K562 (cell line): Measurements from ENCODE around the gene MARCO. TPM values are rescaled to one million over a fixed set of nuclear protein-coding genes. Genes with fewer than 3 reads are reported as not detected.

Experiments used
- ATAC-seq: fragments of 200-7000 bp; cut with Tn5 transposase; 3 replicates; pipeline ENCODE4 v1.9.1; 2020; ENCODE audit warnings: moderate library complexity
- BruUV-seq: library from RNA; stranded (reverse); fragments of 400-500 nt; replicated peaks from 2 replicates; lab custom pipeline; 2021; lab: Mats Ljungman, UMichigan
- CTCF ChIA-PET: fragments of 300-600 bp; formaldehyde crosslinking; extraction: SDS; loops from one replicate; lab custom pipeline; 2021; ENCODE audit warnings: low intra/inter-chr PET ratio; lab: Yijun Ruan, JAX
- POLR2A ChIA-PET: fragments of 300-600, 350-650 bp; sonication (Branson Sonifier 250); formaldehyde crosslinking; extraction: SDS; loops from one replicate; lab custom pipeline; 2021; ENCODE audit warnings: antibody characterized with exemption, inconsistent platforms; lab: Yijun Ruan, JAX
- DNase-seq, 4 experiments: peaks; one replicate each; pipeline versions ENCODE4 v3.0.0 to v3.0.0-alpha.2; 2011 to 2018; ENCODE audit warnings: low spot score in 3 of 4, mixed read lengths in 3 of 4; ENCODE audit errors: extremely low read depth in 1 of 4
- FAIRE-seq: peaks from 2 replicates; lab custom pipeline; 2011; peaks lifted over from hg19 to GRCh38; lab: Jason Lieb, UNC
- H2AFZ ChIP-seq: 2 replicates; pipeline ENCODE4 v1.6.0; 2011; ENCODE audit warnings: low read depth, low read length, control low read depth, inconsistent platforms
- H3K27ac ChIP-seq: fragments of 200-600 bp; 3 replicates; pipeline ENCODE4 v1.8.0; 2011; ENCODE audit warnings: low read depth, mild to moderate bottlenecking, control low read depth, inconsistent platforms, low read length, moderate library complexity, mixed read lengths; ENCODE audit errors: extremely low read depth
- H3K27me3 ChIP-seq, 2 experiments: fragments of 300-600 bp in 1 of 2; 2 replicates in 1 of 2; 3 replicates in 1 of 2; pipeline versions ENCODE4 v1.6.0 to v1.8.0; 2011; ENCODE audit warnings: inconsistent platforms in 2 of 2, low read length in 2 of 2, mild to moderate bottlenecking in 1 of 2, mixed read lengths in 1 of 2, moderate library complexity in 1 of 2; ENCODE audit not compliant: control insufficient read depth in 2 of 2, insufficient read depth in 2 of 2
- H3K36me3 ChIP-seq: fragments of 300-600 bp; 3 replicates; pipeline ENCODE4 v1.8.0; 2011; ENCODE audit warnings: mild to moderate bottlenecking, low read length, inconsistent platforms; ENCODE audit not compliant: control insufficient read depth, insufficient read depth
- H3K4me1 ChIP-seq, 2 experiments: fragments of 200-600 bp in 1 of 2; replicated peaks in 1 of 2; 2 replicates in 1 of 2; 3 replicates in 1 of 2; pipeline versions ENCODE4 v1.5.1 to v1.8.0; 2011; ENCODE audit warnings: inconsistent platforms in 2 of 2, low read length in 2 of 2, mild to moderate bottlenecking in 1 of 2, mixed read lengths in 1 of 2, moderate library complexity in 1 of 2; ENCODE audit not compliant: control insufficient read depth in 2 of 2, insufficient read depth in 2 of 2
- H3K4me2 ChIP-seq: 2 replicates; pipeline ENCODE4 v1.6.1; 2011; ENCODE audit warnings: low read length, control low read depth, inconsistent platforms, mixed read lengths; ENCODE audit not compliant: insufficient read depth
- H3K4me3 ChIP-seq: fragments of 200-600 bp; sonication (generic), shearing (Covaris generic); 2 replicates; pipeline ENCODE4 v1.5.1; 2016; ENCODE audit warnings: control low read depth, inconsistent platforms
- H3K79me2 ChIP-seq: fragments of 200-600 bp; 3 replicates; pipeline ENCODE4 v1.8.0; 2011; ENCODE audit warnings: low read length, inconsistent platforms; ENCODE audit not compliant: control insufficient read depth, insufficient read depth
- H3K9ac ChIP-seq, 2 experiments: 2 replicates each; pipeline versions ENCODE4 v1.6.0 to v1.6.1; 2011; ENCODE audit warnings: low read depth in 2 of 2, low read length in 2 of 2, control low read depth in 1 of 2, inconsistent platforms in 1 of 2, mild to moderate bottlenecking in 1 of 2, mixed read lengths in 1 of 2; ENCODE audit not compliant: insufficient read depth in 1 of 2
- H3K9me1 ChIP-seq: one replicate; pipeline ENCODE4 v1.6.0; 2011; ENCODE audit warnings: inconsistent platforms, mild to moderate bottlenecking, low read length, moderate library complexity; ENCODE audit not compliant: control insufficient read depth, insufficient read depth
- H3K9me3 ChIP-seq: replicated peaks from 2 replicates; pipeline ENCODE4 v1.5.1; 2011; ENCODE audit warnings: low read depth, low read length, inconsistent platforms; ENCODE audit not compliant: control insufficient read depth, insufficient read depth
- H4K20me1 ChIP-seq: replicated peaks from 2 replicates; pipeline ENCODE4 v1.6.1; 2011; ENCODE audit warnings: low read length, inconsistent platforms, mixed read lengths; ENCODE audit not compliant: control insufficient read depth, insufficient read depth
- FOXK1 ChIP-seq: sonication (generic); formaldehyde crosslinking; IDR thresholded peaks from 2 replicates; pipeline ENCODE4 v1.8.0; 2022; ENCODE audit warnings: missing genetic modification reagents, mild to moderate bottlenecking, borderline replicate concordance
- KDM5B ChIP-seq: fragments of 200-600 bp; sonication (generic); IDR thresholded peaks from 2 replicates; pipeline ENCODE4 v1.6.1; 2012; ENCODE audit warnings: low read depth, mild to moderate bottlenecking, moderate library complexity, low read length, control low read depth, inconsistent platforms; ENCODE audit not compliant: insufficient replicate concordance
- LCOR ChIP-seq: sonication (generic); formaldehyde crosslinking; IDR thresholded peaks from 2 replicates; pipeline ENCODE4 v1.8.0; 2022; ENCODE audit warnings: mild to moderate bottlenecking, missing genetic modification reagents
- MECOM ChIP-seq: fragments of 250-450 bp; sonication (Bioruptor Pico); IDR thresholded peaks from 2 replicates; pipeline ENCODE4 v1.8.0; 2022; ENCODE audit warnings: inconsistent platforms
- MED1 ChIP-seq: sonication (generic); formaldehyde crosslinking; IDR thresholded peaks from 2 replicates; pipeline ENCODE4 v1.8.1; 2023; ENCODE audit warnings: missing genetic modification reagents, borderline replicate concordance
- NCOA2 ChIP-seq, 2 experiments: fragments of 450-650 bp; IDR thresholded peaks; 2 replicates each; pipeline ENCODE4 v1.6.1; 2018; ENCODE audit warnings: mild to moderate bottlenecking in 2 of 2, moderate library complexity in 1 of 2; ENCODE audit not compliant: partially characterized antibody in 2 of 2
- NCOA6 ChIP-seq: fragments of 450-650 bp; IDR thresholded peaks from 2 replicates; pipeline ENCODE4 v1.6.1; 2017; ENCODE audit warnings: mild to moderate bottlenecking
- RHOXF2B ChIP-seq: fragments of 250-450 bp; sonication (Bioruptor Pico); conservative IDR thresholded peaks from 2 replicates; pipeline ENCODE4 v1.5.1; 2021
- SAFB ChIP-seq: fragments of 200-400 bp; formaldehyde crosslinking; IDR thresholded peaks from 2 replicates; pipeline ENCODE4 v1.6.1; 2017; ENCODE audit warnings: low read depth, low read length, borderline replicate concordance
- SRSF3 ChIP-seq: fragments of 200-400 bp; formaldehyde crosslinking; IDR thresholded peaks from 2 replicates; pipeline ENCODE4 v1.6.1; 2016; ENCODE audit warnings: mild to moderate bottlenecking, low read length, moderate library complexity; ENCODE audit not compliant: insufficient read depth
- STAT5B ChIP-seq: fragments of 250-450 bp; sonication (Bioruptor Pico); IDR thresholded peaks from 2 replicates; pipeline ENCODE4 v1.8.0; 2021; ENCODE audit warnings: mild to moderate bottlenecking, inconsistent platforms
- ZBTB5 ChIP-seq: fragments of 450-650 bp; IDR thresholded peaks from 2 replicates; pipeline ENCODE4 v1.6.1; 2017; ENCODE audit warnings: antibody characterized with exemption
- ZNF134 ChIP-seq: fragments of 250-450 bp; sonication (Bioruptor Pico); conservative IDR thresholded peaks from 2 replicates; pipeline ENCODE4 v1.4.0; 2020
- ZNF217 ChIP-seq: sonication (generic); formaldehyde crosslinking; IDR thresholded peaks from 2 replicates; pipeline ENCODE4 v1.8.0; 2022; ENCODE audit warnings: mild to moderate bottlenecking, missing genetic modification reagents
- WGBS: fragments of 100-300 bp; shearing (Covaris generic); methylation state at CpG from one replicate; pipeline ENCODE4 v1.1.6; 2016; ENCODE audit warnings: low coverage, mixed read lengths; ENCODE audit not compliant: insufficient coverage; ENCODE audit errors: missing lambda C conversion rate; 5-methylcytosine and 5-hydroxymethylcytosine counted together
- in situ Hi-C: fragments of 300-500 bp; cut with MboI; formaldehyde crosslinking; loops from 4 replicates; pipeline ENCODE4 v1.15.0; 2018; ENCODE audit warnings: inconsistent platforms, mixed read lengths
- intact Hi-C: fragments of 100-400 bp; cut with micrococcal nuclease; formaldehyde crosslinking; loops from 2 replicates; pipeline ENCODE4 v1.14.2; 2022
- polyA plus RNA-seq, 8 experiments: library from polyadenylated mRNA; depleted of rRNA in 4 of 8; stranded (reverse) in 5 of 8; unstranded in 3 of 8; fragments of >200 nt; fragmentation: Nextera tagmentation in 2 of 8; fragmentation: Illumina TruSeq in 1 of 8; extraction: Ambion mirVana in 2 of 8; extraction: Trizol in 1 of 8; gene quantifications; 2 replicates each; pipeline versions ENCODE4 v1.2.1 to v1.2.3, GENCODE V29; 2011 to 2014; ENCODE audit warnings: inconsistent platforms in 1 of 8, missing spikeins in 1 of 8
- total RNA-seq, 7 experiments: library from RNA; depleted of rRNA in 6 of 7; stranded (reverse); fragments of >200 nt in 6 of 7; fragmentation: Illumina TruSeq in 2 of 7; extraction: Trizol in 2 of 7; gene quantifications; 2 replicates each; pipeline versions ENCODE4 v1.2.1 to v1.2.3, GENCODE V29; 2011 to 2021; ENCODE audit warnings: low replicate concordance in 1 of 7
- TF ChIP-seq, protein P1 (sequence below): fragments of 450-650 bp; formaldehyde crosslinking; IDR thresholded peaks from 2 replicates; pipeline ENCODE4 v1.4.0; 2022; ENCODE audit warnings: mild to moderate bottlenecking, moderate library complexity
- TF ChIP-seq, protein P2 (sequence below): fragments of 450-650 bp; formaldehyde crosslinking; conservative IDR thresholded peaks from 2 replicates; pipeline ENCODE4 v1.4.0; 2022; ENCODE audit warnings: mild to moderate bottlenecking, missing genetic modification characterization
- TF ChIP-seq, protein P3 (sequence below): fragments of 250-450 bp; sonication (Bioruptor Pico); IDR thresholded peaks from 2 replicates; pipeline ENCODE4 v1.5.1; 2021; ENCODE audit warnings: mild to moderate bottlenecking

MARCO gene
- total and polyA plus RNA-seq, 9 of the 15 experiments (the other 6 are each of a cell fraction or from before 2014, with no cell fraction given), result 0.31 TPM; not detected in 8

DNA sequence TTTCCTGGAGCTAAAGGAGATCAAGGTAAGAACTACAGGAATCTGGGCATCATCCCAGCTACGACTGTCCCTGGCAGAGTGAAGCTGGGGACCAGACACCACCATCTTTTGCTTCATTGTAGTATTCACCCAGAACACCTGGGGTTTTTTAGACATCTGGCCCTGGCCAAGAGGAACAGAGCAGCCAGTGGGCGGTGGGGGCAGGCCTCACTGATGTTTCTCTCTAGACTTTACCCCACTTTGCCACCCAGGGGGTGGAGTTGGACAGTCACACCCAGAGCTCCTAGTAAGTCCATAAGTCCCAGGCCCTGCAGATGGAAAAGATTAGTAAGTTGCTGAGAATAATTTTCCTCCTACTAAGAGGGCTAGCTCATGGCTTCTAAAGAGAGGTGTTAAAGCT lies 39.6 kb downstream of the MARCO start:
- H3K9me1 ChIP-seq, result no peaks in the 10 kb centered on the region
- no peaks in the 10 kb centered on the region for H3K4me1 ChIP-seq
- 0% methylated on average over 2 of the region's 2 CpGs for whole genome bisulfite sequencing
- no peak overlapping the region for H2AFZ ChIP-seq
- H3K9ac ChIP-seq, result no peak overlapping the region
- ChIA-PET CTCF (no interaction called here), POLR2A (no interaction called here)
- intact Hi-C loops, result no loop called here
- FAIRE-seq (no peak), ATAC-seq (no peak), DNase-seq (no peak)
- in situ Hi-C loops, result no loop called here
- no peak overlapping the region for H3K4me2 ChIP-seq
- H4K20me1 ChIP-seq, result no peaks in the 10 kb centered on the region
- H3K36me3 ChIP-seq, result no peaks in the 10 kb centered on the region
- no peaks in the 10 kb centered on the region for H3K79me2 ChIP-seq
- no peak overlapping the region for H3K4me3 ChIP-seq
- H3K9me3 ChIP-seq, result no peaks in the 10 kb centered on the region
- BruUV-seq, result no TSS peak
- H3K27me3 ChIP-seq, result no peaks in the 10 kb centered on the region
- no peak overlapping the region for H3K27ac ChIP-seq
- TF ChIP-seq ZNF134 (CRISPR knock-in tag), result no peak
- no peak for TF ChIP-seq SRSF3
- TF ChIP-seq SAFB, result no peak
- TF ChIP-seq RHOXF2B, result no peak
- no peak for TF ChIP-seq NCOA6
- TF ChIP-seq MECOM, result no peak
- no peak for TF ChIP-seq LCOR (CRISPR knock-in tag)
- TF ChIP-seq, protein P1, sequence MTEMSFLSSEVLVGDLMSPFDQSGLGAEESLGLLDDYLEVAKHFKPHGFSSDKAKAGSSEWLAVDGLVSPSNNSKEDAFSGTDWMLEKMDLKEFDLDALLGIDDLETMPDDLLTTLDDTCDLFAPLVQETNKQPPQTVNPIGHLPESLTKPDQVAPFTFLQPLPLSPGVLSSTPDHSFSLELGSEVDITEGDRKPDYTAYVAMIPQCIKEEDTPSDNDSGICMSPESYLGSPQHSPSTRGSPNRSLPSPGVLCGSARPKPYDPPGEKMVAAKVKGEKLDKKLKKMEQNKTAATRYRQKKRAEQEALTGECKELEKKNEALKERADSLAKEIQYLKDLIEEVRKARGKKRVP, result no peak
- TF ChIP-seq KDM5B, result no peak
- TF ChIP-seq, protein P2, sequence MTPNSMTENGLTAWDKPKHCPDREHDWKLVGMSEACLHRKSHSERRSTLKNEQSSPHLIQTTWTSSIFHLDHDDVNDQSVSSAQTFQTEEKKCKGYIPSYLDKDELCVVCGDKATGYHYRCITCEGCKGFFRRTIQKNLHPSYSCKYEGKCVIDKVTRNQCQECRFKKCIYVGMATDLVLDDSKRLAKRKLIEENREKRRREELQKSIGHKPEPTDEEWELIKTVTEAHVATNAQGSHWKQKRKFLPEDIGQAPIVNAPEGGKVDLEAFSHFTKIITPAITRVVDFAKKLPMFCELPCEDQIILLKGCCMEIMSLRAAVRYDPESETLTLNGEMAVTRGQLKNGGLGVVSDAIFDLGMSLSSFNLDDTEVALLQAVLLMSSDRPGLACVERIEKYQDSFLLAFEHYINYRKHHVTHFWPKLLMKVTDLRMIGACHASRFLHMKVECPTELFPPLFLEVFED (CRISPR knock-in tag), result no peak
- no peak for TF ChIP-seq ZNF217 (CRISPR knock-in tag)
- TF ChIP-seq STAT5B, result no peak
- no peak for TF ChIP-seq ZBTB5
- no peak for TF ChIP-seq NCOA2 (IDR thresholded peaks at IDR 0.05; ENCODE audit: partially characterized antibody in 2 of 2)
- TF ChIP-seq MED1 (CRISPR knock-in tag), result no peak
- TF ChIP-seq, protein P3, sequence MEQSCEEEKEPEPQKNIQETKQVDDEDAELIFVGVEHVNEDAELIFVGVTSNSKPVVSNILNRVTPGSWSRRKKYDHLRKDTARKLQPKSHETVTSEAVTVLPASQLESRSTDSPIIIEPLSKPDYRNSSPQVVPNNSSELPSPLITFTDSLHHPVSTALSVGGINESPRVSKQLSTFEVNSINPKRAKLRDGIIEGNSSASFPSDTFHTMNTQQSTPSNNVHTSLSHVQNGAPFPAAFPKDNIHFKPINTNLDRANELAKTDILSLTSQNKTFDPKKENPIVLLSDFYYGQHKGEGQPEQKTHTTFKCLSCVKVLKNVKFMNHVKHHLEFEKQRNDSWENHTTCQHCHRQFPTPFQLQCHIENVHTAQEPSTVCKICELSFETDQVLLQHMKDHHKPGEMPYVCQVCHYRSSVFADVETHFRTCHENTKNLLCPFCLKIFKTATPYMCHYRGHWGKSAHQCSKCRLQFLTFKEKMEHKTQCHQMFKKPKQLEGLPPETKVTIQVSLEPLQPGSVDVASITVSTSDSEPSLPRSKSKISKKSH, result no peak
- no peak for TF ChIP-seq FOXK1 (CRISPR knock-in tag)
